CD4-positive, alpha-beta T cell (primary cell): Measurements from ENCODE around the gene NRK. TPM values are rescaled to one million over a fixed set of nuclear protein-coding genes. Genes with fewer than 3 reads are reported as not detected.

Source experiments
- ATAC-seq: fragments of 200-7000 bp; cut with Tn5 transposase; one replicate; pipeline ENCODE4 v1.10.0; 2022; ENCODE audit warnings: mild to moderate bottlenecking; ENCODE audit not compliant: poor library complexity
- CTCF ChIA-PET: fragments of 350-600 bp; sonication (Branson Sonifier 250); formaldehyde crosslinking; loops from one replicate; lab custom pipeline; 2021; ENCODE audit warnings: antibody characterized with exemption, inconsistent platforms; lab: Charles Lee
- POLR2A ChIA-PET: fragments of 350-600 bp; sonication (Branson Sonifier 250); formaldehyde crosslinking; loops from one replicate; lab custom pipeline; 2021; ENCODE audit warnings: antibody characterized with exemption, inconsistent platforms; lab: Charles Lee
- DNase-seq, 14 experiments: peaks; one replicate each; pipeline ENCODE4 v3.0.0-alpha.2; 2013 to 2020; ENCODE audit warnings: mixed read lengths in 2 of 14
- H3K27ac ChIP-seq, 2 donors: one replicate each; pipeline versions ENCODE4 v1.5.1 to v1.7.0; 2013; ENCODE audit warnings: low read length in 2 of 2, low read depth in 1 of 2, mild to moderate bottlenecking in 1 of 2
- H3K27me3 ChIP-seq, 2 experiments: 1 replicate in 1 of 2; 2 replicates in 1 of 2; pipeline versions ENCODE4 v1.6.1 to v1.7.0; 2013; ENCODE audit warnings: low read length in 2 of 2, control low read depth in 1 of 2, mild to moderate bottlenecking in 1 of 2, moderate library complexity in 1 of 2; ENCODE audit not compliant: insufficient read depth in 2 of 2, control insufficient read depth in 1 of 2
- H3K36me3 ChIP-seq: one replicate; pipeline ENCODE4 v1.6.1; 2013; ENCODE audit warnings: low read length, control low read depth; ENCODE audit not compliant: insufficient read depth
- H3K4me1 ChIP-seq: one replicate; pipeline ENCODE4 v1.6.1; 2013; ENCODE audit warnings: low read length, control low read depth; ENCODE audit not compliant: insufficient read depth
- H3K4me3 ChIP-seq: one replicate; pipeline ENCODE4 v1.5.1; 2013; ENCODE audit warnings: mild to moderate bottlenecking, low read length, moderate library complexity
- H3K9me3 ChIP-seq, 2 experiments: 1 replicate in 1 of 2; 2 replicates in 1 of 2; pipeline versions ENCODE4 v1.6.1 to v1.7.0; 2013; ENCODE audit warnings: low read length in 2 of 2, mild to moderate bottlenecking in 2 of 2, control low read depth in 1 of 2, moderate library complexity in 1 of 2; ENCODE audit not compliant: control insufficient read depth in 1 of 2, insufficient read depth in 1 of 2
- H3K27ac Mint-ChIP-seq: one replicate; pipeline ENCODE4 v1.8.0; 2020; ENCODE audit warnings: mixed read lengths
- H3K27me3 Mint-ChIP-seq: one replicate; pipeline ENCODE4 v1.8.0; 2021; ENCODE audit warnings: mixed read lengths
- H3K36me3 Mint-ChIP-seq: one replicate; pipeline ENCODE4 v1.8.0; 2021; ENCODE audit warnings: low read depth, mixed read lengths
- H3K4me1 Mint-ChIP-seq: one replicate; pipeline ENCODE4 v1.8.0; 2021; ENCODE audit warnings: low read depth, mixed read lengths
- H3K4me3 Mint-ChIP-seq: one replicate; pipeline ENCODE4 v1.8.0; 2020; ENCODE audit warnings: mild to moderate bottlenecking, mixed read lengths
- H3K9me3 Mint-ChIP-seq: one replicate; pipeline ENCODE4 v1.8.0; 2020; ENCODE audit warnings: mixed read lengths
- intact Hi-C, 2 experiments: fragments of 100-400 bp; cut with DNase I in 1 of 2; cut with micrococcal nuclease in 1 of 2; formaldehyde crosslinking; loops; one replicate each; pipeline versions ENCODE4 v1.15.1 to v1.9.0; 2023 to 2025; cut with DNase I, micrococcal nuclease
- total RNA-seq, 174 experiments: library from RNA in 2 of 174; stranded (reverse) in 2 of 174; gene quantifications; one replicate each; pipeline ENCODE4 v1.2.3 and lab custom pipeline; 2021 to 2026
- TF ChIP-seq, protein P1 (sequence below): fragments of 200-600 bp; IDR thresholded peaks from one replicate; pipeline ENCODE4 v1.8.0; 2022; ENCODE audit warnings: antibody characterized with exemption, mild to moderate bottlenecking

The NRK gene
- total RNA-seq, 2 experiments from 2014 or later = not detected

DNA sequence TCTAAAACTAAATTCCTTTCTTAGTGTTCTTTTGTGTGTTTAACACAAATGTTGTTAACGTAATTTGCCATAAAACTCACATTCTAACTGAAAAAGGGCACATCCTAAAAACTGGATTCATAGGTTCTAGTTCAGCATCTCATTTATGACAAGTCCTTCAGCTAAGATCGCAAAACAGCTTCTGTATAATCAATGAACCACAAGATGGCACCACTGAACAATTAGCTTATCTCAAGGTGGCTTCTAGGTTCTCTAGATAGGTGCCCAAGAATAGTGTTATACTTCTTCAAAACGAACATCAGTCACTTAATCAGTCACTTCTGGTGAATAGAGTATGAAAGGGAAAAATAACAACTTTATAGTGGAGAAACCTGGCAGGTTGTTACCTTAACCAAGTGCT, 54.3 kb downstream of the NRK start:
- ChIA-PET CTCF (no interaction called here), POLR2A (no interaction called here)
- Mint-ChIP-seq H3K4me1 (no peaks in the 10 kb centered on the region), H3K4me3 (no peak overlapping the region), H3K27ac (no peak overlapping the region), H3K36me3 (no peaks in the 10 kb centered on the region), H3K27me3 (no peaks in the 10 kb centered on the region), H3K9me3 (peaks cover 4% of the 10 kb centered on the region)
- DNase-seq (no peak), ATAC-seq (no peak)
- H3K36me3 ChIP-seq = no peaks in the 10 kb centered on the region
- H3K27ac ChIP-seq = no peak overlapping the region
- H3K27me3 ChIP-seq = no peaks in the 10 kb centered on the region
- TF ChIP-seq, protein P1, sequence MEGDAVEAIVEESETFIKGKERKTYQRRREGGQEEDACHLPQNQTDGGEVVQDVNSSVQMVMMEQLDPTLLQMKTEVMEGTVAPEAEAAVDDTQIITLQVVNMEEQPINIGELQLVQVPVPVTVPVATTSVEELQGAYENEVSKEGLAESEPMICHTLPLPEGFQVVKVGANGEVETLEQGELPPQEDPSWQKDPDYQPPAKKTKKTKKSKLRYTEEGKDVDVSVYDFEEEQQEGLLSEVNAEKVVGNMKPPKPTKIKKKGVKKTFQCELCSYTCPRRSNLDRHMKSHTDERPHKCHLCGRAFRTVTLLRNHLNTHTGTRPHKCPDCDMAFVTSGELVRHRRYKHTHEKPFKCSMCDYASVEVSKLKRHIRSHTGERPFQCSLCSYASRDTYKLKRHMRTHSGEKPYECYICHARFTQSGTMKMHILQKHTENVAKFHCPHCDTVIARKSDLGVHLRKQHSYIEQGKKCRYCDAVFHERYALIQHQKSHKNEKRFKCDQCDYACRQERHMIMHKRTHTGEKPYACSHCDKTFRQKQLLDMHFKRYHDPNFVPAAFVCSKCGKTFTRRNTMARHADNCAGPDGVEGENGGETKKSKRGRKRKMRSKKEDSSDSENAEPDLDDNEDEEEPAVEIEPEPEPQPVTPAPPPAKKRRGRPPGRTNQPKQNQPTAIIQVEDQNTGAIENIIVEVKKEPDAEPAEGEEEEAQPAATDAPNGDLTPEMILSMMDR = no peak
- H3K9me3 ChIP-seq = no peaks in the 10 kb centered on the region
- H3K4me1 ChIP-seq = no peaks in the 10 kb centered on the region
- intact Hi-C loops = no loop called here
- H3K4me3 ChIP-seq = no peak overlapping the region

DNA sequence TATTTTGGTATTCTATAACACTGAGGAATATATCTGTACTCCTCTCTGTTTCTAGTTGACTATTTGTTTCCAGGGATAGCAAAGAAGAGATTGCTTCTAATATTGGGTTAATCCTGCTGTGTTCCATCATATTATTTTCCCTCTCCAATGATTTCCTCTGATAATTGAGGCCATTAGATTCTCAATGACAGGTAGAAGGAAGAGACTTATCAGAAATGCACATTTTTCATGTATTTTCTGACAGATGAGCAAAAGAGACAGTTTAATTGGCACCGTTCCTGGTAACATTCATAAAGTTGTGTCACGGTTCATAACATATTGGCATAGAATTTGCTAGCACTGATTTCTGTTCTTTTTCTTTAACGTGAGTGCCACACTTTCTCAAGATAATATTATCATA, 58.2 kb downstream of the NRK start:
- intact Hi-C loops = no loop called here
- no peaks in the 10 kb centered on the region for H3K4me1 ChIP-seq
- ATAC-seq = no peak
- H3K4me3 ChIP-seq = no peak overlapping the region
- ChIA-PET CTCF (no interaction called here), POLR2A (no interaction called here)
- Mint-ChIP-seq H3K4me1 (no peaks in the 10 kb centered on the region), H3K27ac (no peak overlapping the region), H3K27me3 (no peaks in the 10 kb centered on the region), H3K4me3 (no peak overlapping the region), H3K36me3 (no peaks in the 10 kb centered on the region), H3K9me3 (peaks cover 2% of the 10 kb centered on the region)
- DNase-seq = no peak
- no peaks in the 10 kb centered on the region for H3K36me3 ChIP-seq
- no peaks in the 10 kb centered on the region for H3K9me3 ChIP-seq
- H3K27me3 ChIP-seq = no peaks in the 10 kb centered on the region
- H3K27ac ChIP-seq = no peak overlapping the region
- TF ChIP-seq, protein P1 = no peak

- no peak for ATAC-seq
- no peaks in the 10 kb centered on the region for H3K36me3 ChIP-seq
- H3K4me3 Mint-ChIP-seq = no peak overlapping the region
- no peak for DNase-seq
- H3K4me3 ChIP-seq = no peak overlapping the region
- H3K27ac ChIP-seq = no peak overlapping the region
- H3K27me3 Mint-ChIP-seq = no peaks in the 10 kb centered on the region
- no peaks in the 10 kb centered on the region for H3K9me3 ChIP-seq
- H3K4me1 ChIP-seq = no peaks in the 10 kb centered on the region
- H3K36me3 Mint-ChIP-seq = no peaks in the 10 kb centered on the region
- intact Hi-C loops = no loop called here
- ChIA-PET CTCF (no interaction called here), POLR2A (no interaction called here)
- TF ChIP-seq, protein P1 = no peak
- H3K9me3 Mint-ChIP-seq = peaks cover 2% of the 10 kb centered on the region
- no peaks in the 10 kb centered on the region for H3K27me3 ChIP-seq
- H3K27ac Mint-ChIP-seq = no peak overlapping the region
- no peaks in the 10 kb centered on the region for H3K4me1 Mint-ChIP-seq
Observed at GRCh38 chrX:105882581-105883275, 60.4 kb downstream of the NRK start.
